Lung microvascular endothelial cell (primary cell): Measurements from ENCODE around the gene CAMK2N1. TPM values are rescaled to one million over a fixed set of nuclear protein-coding genes. Genes with fewer than 3 reads are reported as not detected.
"Not testable (repeated sequence)": the region's sequence is repeated elsewhere in the genome, so short reads cannot be mapped to it uniquely, and the experiment has no call there.

ENCODE experiments used
- DNase-seq, 2 donors: peaks; one replicate each; pipeline versions ENCODE4 v3.0.0 to v3.0.0-alpha.2; 2010; ENCODE audit warnings: low read depth in 2 of 2
- total RNA-seq: library from RNA; depleted of rRNA; stranded (reverse); fragments of >200 nt; gene quantifications from 2 replicates; pipeline ENCODE4 v1.2.1, GENCODE V29; 2014

The CAMK2N1 gene
- total RNA-seq, 1 donor from 2014 or later = 0.40 TPM

GRCh38 chr1:20496725-20497383 lies 10.8 kb upstream of the CAMK2N1 start:
- not testable (repeated sequence) for DNase-seq

- no peak for DNase-seq
Observed at GRCh38 chr1:20496241-20496661, 10.2 kb upstream of the CAMK2N1 start.

- no peak for DNase-seq
Observed at GRCh38 chr1:20495661-20496060, 9.7 kb upstream of the CAMK2N1 start.

- DNase-seq = peak; percentile 71 to 76
Observed at GRCh38 chr1:20494609-20495311, 8.8 kb upstream of the CAMK2N1 start.

GRCh38 chr1:20493839-20494608 lies 8.0 kb upstream of the CAMK2N1 start:
- peak; percentile 94 to 96 for DNase-seq

GRCh38 chr1:20493309-20493708 lies 7.3 kb upstream of the CAMK2N1 start:
- no peak for DNase-seq

GRCh38 chr1:20492751-20493150 lies 6.7 kb upstream of the CAMK2N1 start:
- DNase-seq = no peak

- no peak for DNase-seq
Observed at GRCh38 chr1:20491866-20492265, 5.9 kb upstream of the CAMK2N1 start.

GRCh38 chr1:20491178-20491577 lies 5.2 kb upstream of the CAMK2N1 start:
- DNase-seq = no peak

- DNase-seq = no peak
Observed at GRCh38 chr1:20487236-20487590, 1.2 kb upstream of the CAMK2N1 start.

GRCh38 chr1:20486457-20487235 lies 636 bp upstream of the CAMK2N1 start:
- peak in 1 of 2 donors; percentile 18 for DNase-seq

GRCh38 chr1:20484519-20485462 lies 1.2 kb downstream of the CAMK2N1 start:
- DNase-seq = no peak

GRCh38 chr1:20483833-20484518 lies 2.0 kb downstream of the CAMK2N1 start:
- peak; percentile 16 to 32 for DNase-seq

GRCh38 chr1:20483098-20483832 lies 2.7 kb downstream of the CAMK2N1 start:
- no peak for DNase-seq

GRCh38 chr1:20481643-20482498 lies 4.1 kb downstream of the CAMK2N1 start:
- no peak for DNase-seq

GRCh38 chr1:20480951-20481617 lies 4.9 kb downstream of the CAMK2N1 start:
- no peak for DNase-seq

GRCh38 chr1:20480243-20480944 lies 5.6 kb downstream of the CAMK2N1 start:
- DNase-seq = no peak
